ENCODE data around the gene ZNF189. TPM values are rescaled to one million over a fixed set of nuclear protein-coding genes. Genes with fewer than 3 reads are reported as not detected.

The ZNF189 gene
- total RNA-seq, 1 donor from 2014 or later, result 18.8 TPM

DNA sequence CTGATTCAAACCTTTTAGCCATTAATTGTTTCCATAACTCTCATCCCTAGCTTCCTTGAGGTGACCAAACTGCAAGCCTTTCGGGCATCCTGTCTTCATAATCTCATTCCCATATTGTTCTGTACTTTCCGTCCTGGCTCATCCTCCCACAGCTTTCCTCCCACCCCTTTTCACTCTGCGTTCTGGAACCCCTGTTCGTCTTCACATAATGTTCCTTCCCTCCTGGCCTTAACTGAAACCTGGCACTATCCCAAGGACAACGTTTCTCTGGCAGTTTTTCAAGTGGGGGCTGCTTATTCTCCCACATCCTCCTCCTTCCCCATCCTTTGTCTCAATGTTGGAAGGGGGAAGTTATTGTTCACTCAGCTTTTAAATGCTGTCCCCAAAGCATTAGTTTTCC lies 1.5 kb downstream of the ZNF189 start:
- DNase-seq, result peak; percentile 30

GRCh38 chr9:101403516-101404285 lies 5.0 kb downstream of the ZNF189 start:
- no peaks in the 10 kb centered on the region for H3K27me3 ChIP-seq (ENCODE audit: low read depth)
- H3K36me3 ChIP-seq, result peaks cover 85% of the 10 kb centered on the region
- peaks cover 73% of the 10 kb centered on the region for H3K9me3 ChIP-seq (replicated peaks)
- no peak overlapping the region for H3K27ac ChIP-seq (replicated peaks)
- intact Hi-C loops (cut with micrococcal nuclease), result loop anchor here (10.0 kb wide), 1 partner anchor 131 kb away; the partner anchor contains the start of gene RNF20
- H3K4me1 ChIP-seq, result peaks cover 41% of the 10 kb centered on the region
- DNase-seq, result no peak
- TF ChIP-seq, protein P1, sequence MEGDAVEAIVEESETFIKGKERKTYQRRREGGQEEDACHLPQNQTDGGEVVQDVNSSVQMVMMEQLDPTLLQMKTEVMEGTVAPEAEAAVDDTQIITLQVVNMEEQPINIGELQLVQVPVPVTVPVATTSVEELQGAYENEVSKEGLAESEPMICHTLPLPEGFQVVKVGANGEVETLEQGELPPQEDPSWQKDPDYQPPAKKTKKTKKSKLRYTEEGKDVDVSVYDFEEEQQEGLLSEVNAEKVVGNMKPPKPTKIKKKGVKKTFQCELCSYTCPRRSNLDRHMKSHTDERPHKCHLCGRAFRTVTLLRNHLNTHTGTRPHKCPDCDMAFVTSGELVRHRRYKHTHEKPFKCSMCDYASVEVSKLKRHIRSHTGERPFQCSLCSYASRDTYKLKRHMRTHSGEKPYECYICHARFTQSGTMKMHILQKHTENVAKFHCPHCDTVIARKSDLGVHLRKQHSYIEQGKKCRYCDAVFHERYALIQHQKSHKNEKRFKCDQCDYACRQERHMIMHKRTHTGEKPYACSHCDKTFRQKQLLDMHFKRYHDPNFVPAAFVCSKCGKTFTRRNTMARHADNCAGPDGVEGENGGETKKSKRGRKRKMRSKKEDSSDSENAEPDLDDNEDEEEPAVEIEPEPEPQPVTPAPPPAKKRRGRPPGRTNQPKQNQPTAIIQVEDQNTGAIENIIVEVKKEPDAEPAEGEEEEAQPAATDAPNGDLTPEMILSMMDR (IDR thresholded peaks at IDR 0.05; ENCODE audit: borderline replicate concordance), result no peak
- H3K4me3 ChIP-seq, result no peak overlapping the region

More for the DNA sequence above, 1.5 kb downstream of the ZNF189 start:
- Histone ChIP-seq H3K9me3 (replicated peaks) (peaks cover 37% of the 10 kb centered on the region), H3K4me3 (peak overlapping the region; percentile 85), H3K27me3 (ENCODE audit: low read depth) (no peaks in the 10 kb centered on the region), H3K36me3 (peaks cover 58% of the 10 kb centered on the region), H3K27ac (replicated peaks) (peak overlapping the region; percentile 93), H3K4me1 (peaks cover 73% of the 10 kb centered on the region)
- intact Hi-C loops (cut with micrococcal nuclease), result loop anchor here (10.0 kb wide), 1 partner anchor 135 kb away; the partner anchor contains the start of gene RNF20
- TF ChIP-seq, protein P1 (IDR thresholded peaks at IDR 0.05; ENCODE audit: borderline replicate concordance), result no peak

GRCh38 chr9:101408374-101409078 lies 9.9 kb downstream of the ZNF189 start:
- TF ChIP-seq, protein P1 (IDR thresholded peaks at IDR 0.05; ENCODE audit: borderline replicate concordance), result no peak
- Histone ChIP-seq H3K4me3 (no peak overlapping the region), H3K27ac (replicated peaks) (no peak overlapping the region), H3K4me1 (no peaks in the 10 kb centered on the region), H3K36me3 (peaks cover 98% of the 10 kb centered on the region), H3K9me3 (replicated peaks) (peaks cover 100% of the 10 kb centered on the region), H3K27me3 (ENCODE audit: low read depth) (no peaks in the 10 kb centered on the region)
- DNase-seq, result no peak
- intact Hi-C loops (cut with micrococcal nuclease), result loop anchor here (10.0 kb wide), 1 partner anchor 126 kb away; the partner anchor contains the start of gene RNF20

DNA sequence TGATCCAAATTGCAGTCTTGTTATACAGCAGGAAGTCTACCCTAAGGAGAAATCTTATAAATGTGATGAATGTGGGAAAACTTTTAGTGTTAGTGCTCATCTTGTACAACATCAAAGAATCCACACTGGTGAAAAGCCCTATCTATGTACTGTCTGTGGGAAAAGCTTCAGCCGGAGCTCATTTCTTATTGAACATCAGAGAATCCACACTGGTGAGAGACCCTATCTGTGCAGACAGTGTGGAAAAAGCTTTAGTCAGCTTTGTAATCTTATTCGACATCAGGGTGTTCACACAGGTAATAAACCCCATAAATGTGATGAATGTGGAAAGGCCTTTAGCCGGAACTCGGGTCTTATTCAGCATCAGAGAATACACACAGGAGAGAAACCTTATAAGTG lies 10.4 kb downstream of the ZNF189 start:
- Histone ChIP-seq H3K27ac (replicated peaks) (no peak overlapping the region), H3K4me3 (no peak overlapping the region), H3K27me3 (ENCODE audit: low read depth) (no peaks in the 10 kb centered on the region), H3K36me3 (peaks cover 97% of the 10 kb centered on the region), H3K9me3 (replicated peaks) (peaks cover 100% of the 10 kb centered on the region), H3K4me1 (no peaks in the 10 kb centered on the region)
- intact Hi-C loops (cut with micrococcal nuclease), result loop anchor here (10.0 kb wide), 1 partner anchor 126 kb away; the partner anchor contains the start of gene RNF20
- DNase-seq, result no peak
- TF ChIP-seq, protein P1 (IDR thresholded peaks at IDR 0.05; ENCODE audit: borderline replicate concordance), result no peak

DNA sequence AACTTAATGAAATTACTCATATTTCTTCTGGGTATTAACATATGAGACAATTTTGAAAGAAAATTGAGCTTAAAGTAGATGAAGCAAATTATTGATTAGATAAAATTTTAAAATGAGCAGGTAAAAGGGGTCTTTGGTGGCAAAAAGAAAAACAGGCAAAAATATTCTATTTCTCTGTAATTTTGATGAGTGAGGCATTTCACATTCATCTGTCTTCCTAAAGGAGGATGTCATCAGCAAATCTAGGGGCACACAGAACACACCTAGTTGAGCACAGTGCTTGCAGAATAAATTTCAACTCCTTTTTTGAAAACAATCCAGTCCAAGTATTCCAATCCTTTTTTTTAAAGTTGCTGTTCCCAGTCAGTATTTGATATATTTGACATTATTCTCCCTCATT lies 16.2 kb downstream of the ZNF189 start:
- TF ChIP-seq, protein P1 (IDR thresholded peaks at IDR 0.05; ENCODE audit: borderline replicate concordance), result no peak
- Histone ChIP-seq H3K27ac (replicated peaks) (no peak overlapping the region), H3K9me3 (replicated peaks) (peaks cover 96% of the 10 kb centered on the region), H3K27me3 (ENCODE audit: low read depth) (no peaks in the 10 kb centered on the region), H3K4me3 (no peak overlapping the region), H3K36me3 (peaks cover 58% of the 10 kb centered on the region), H3K4me1 (peaks cover 3% of the 10 kb centered on the region)
- intact Hi-C loops (cut with micrococcal nuclease), result no loop called here
- no peak for DNase-seq
